NCI-H2227 (cell line): ENCODE data around the gene SEC61A2.
A peak's percentile ranks its signal among the peaks of the same experiment; 100 is the strongest.
"Not testable (repeated sequence)": the region's sequence is repeated elsewhere in the genome, so short reads cannot be mapped to it uniquely, and the experiment has no call there.

Source experiments
- DNase-seq: peaks from one replicate; lab custom pipeline; 2025; ENCODE audit not compliant: unreplicated experiment; lab: John Stamatoyannopoulos, UW

Gene SEC61A2

GRCh38 chr10:12129222-12130111, at the start of gene SEC61A2:
Gene SEC61A2, plus strand, starts transcription at chr10:12129677. Its CDS starts 111 bp downstream, at chr10:12129788.
- DNase-seq = peak; percentile 95

GRCh38 chr10:12081470-12081869, 48.0 kb upstream of the SEC61A2 start:
- DNase-seq = no peak

GRCh38 chr10:12081879-12082557, 47.5 kb upstream of the SEC61A2 start:
- DNase-seq = no peak

- no peak for DNase-seq
These were observed 40.6 kb upstream of the SEC61A2 start for GRCh38 chr10:12088919-12089318.

- DNase-seq = no peak
These were observed 38.1 kb upstream of the SEC61A2 start for GRCh38 chr10:12091421-12091820.

GRCh38 chr10:12097361-12097760, 32.1 kb upstream of the SEC61A2 start:
- DNase-seq = not testable (repeated sequence)

GRCh38 chr10:12097791-12098190, 31.7 kb upstream of the SEC61A2 start:
- no peak for DNase-seq

- no peak for DNase-seq
These were observed 30.5 kb upstream of the SEC61A2 start for GRCh38 chr10:12098966-12099365.

- DNase-seq = no peak
These were observed 25.7 kb upstream of the SEC61A2 start for GRCh38 chr10:12103802-12104201.

GRCh38 chr10:12107781-12108180, 21.7 kb upstream of the SEC61A2 start:
- DNase-seq = no peak

GRCh38 chr10:12109286-12109685, 20.2 kb upstream of the SEC61A2 start:
- DNase-seq = no peak

GRCh38 chr10:12111528-12111927, 17.9 kb upstream of the SEC61A2 start:
- DNase-seq = no peak

- no peak for DNase-seq
These were observed 15.8 kb upstream of the SEC61A2 start for GRCh38 chr10:12113627-12114026.

GRCh38 chr10:12121673-12122072, 7.8 kb upstream of the SEC61A2 start:
- DNase-seq = no peak

- DNase-seq = peak; percentile 80
These were observed 878 bp downstream of the SEC61A2 start for GRCh38 chr10:12130237-12130872.

- no peak for DNase-seq
These were observed 6.2 kb downstream of the SEC61A2 start for GRCh38 chr10:12135631-12136030.

GRCh38 chr10:12140038-12140437, 10.6 kb downstream of the SEC61A2 start:
- DNase-seq = no peak

GRCh38 chr10:12144538-12144937, 15.1 kb downstream of the SEC61A2 start:
- no peak for DNase-seq

GRCh38 chr10:12150163-12150562, 20.7 kb downstream of the SEC61A2 start:
- DNase-seq = no peak

- DNase-seq = no peak
These were observed 25.0 kb downstream of the SEC61A2 start for GRCh38 chr10:12154516-12154915.

- DNase-seq = no peak
These were observed 27.1 kb downstream of the SEC61A2 start for GRCh38 chr10:12156367-12157123.
